HCT116 (cell line): ENCODE data around the gene GAREM2. TPM values are rescaled to one million over a fixed set of nuclear protein-coding genes. Genes with fewer than 3 reads are reported as not detected.

ENCODE experiments used
- ATAC-seq: fragments of 200-7000 bp; cut with Tn5 transposase; 2 replicates; pipeline ENCODE4 v1.9.1; 2020; ENCODE audit warnings: mild to moderate bottlenecking, moderate library complexity
- BruUV-seq: library from RNA; stranded (reverse); fragments of 400-500 nt; replicated peaks from 2 replicates; lab custom pipeline; 2021; lab: Mats Ljungman, UMichigan
- CTCF ChIA-PET: fragments of 300-600 bp; sonication (Branson Sonifier 250); formaldehyde crosslinking; loops from one replicate; lab custom pipeline; 2021; ENCODE audit warnings: antibody characterized with exemption; lab: Charles Lee
- POLR2A ChIA-PET: fragments of 300-600, 350-600 bp; sonication (Branson Sonifier 250); formaldehyde crosslinking; loops from one replicate; lab custom pipeline; 2021; ENCODE audit warnings: antibody characterized with exemption; lab: Charles Lee
- RAD21 ChIA-PET, 2 experiments: fragments of 300-600 bp; sonication (Branson Sonifier 250); formaldehyde crosslinking; loops; one replicate each; lab custom pipeline; 2023; ENCODE audit warnings: low total read pairs in 2 of 2; ENCODE audit not compliant: uncharacterized antibody in 2 of 2, unreplicated experiment in 2 of 2, low non-redundant PET in 1 of 2; lab: Charles Lee
- DNase-seq: peaks from one replicate; pipeline ENCODE4 v3.0.0-alpha.2; 2010; ENCODE audit warnings: low read depth, low spot score
- H2AFZ ChIP-seq: fragments of 200-600 bp; shearing (Covaris generic), sonication (generic); 2 replicates; pipeline ENCODE4 v1.6.1; 2017; ENCODE audit warnings: low read depth, mixed run types, mixed read lengths, antibody characterized with exemption, low read length; ENCODE audit not compliant: poor library complexity, severe bottlenecking
- H3K27ac ChIP-seq: 2 replicates; pipeline ENCODE4 v1.5.1; 2012; ENCODE audit warnings: low read depth, low read length
- H3K27me3 ChIP-seq: fragments of 200-600 bp; sonication (generic); 2 replicates; pipeline ENCODE4 v1.6.1; 2016; ENCODE audit warnings: mixed run types, low read length, mixed read lengths; ENCODE audit not compliant: insufficient read depth
- H3K36me3 ChIP-seq, 2 experiments: fragments of 200-500 bp in 1 of 2; fragments of 200-600 bp in 1 of 2; sonication (Bioruptor generic) in 1 of 2; sonication (generic) in 1 of 2; 2 replicates each; pipeline versions ENCODE4 v1.5.1 to v1.6.1; 2014 to 2016; ENCODE audit warnings: low read length in 2 of 2, inconsistent platforms in 1 of 2, mixed read lengths in 1 of 2, mixed run types in 1 of 2; ENCODE audit not compliant: insufficient read depth in 2 of 2, control insufficient read depth in 1 of 2
- H3K4me1 ChIP-seq, 2 experiments: fragments of 200-600 bp in 1 of 2; sonication (generic) in 1 of 2; 2 replicates each; pipeline versions ENCODE4 v1.5.1 to v1.6.1; 2012 to 2017; ENCODE audit warnings: low read length in 2 of 2, inconsistent platforms in 1 of 2, mild to moderate bottlenecking in 1 of 2, mixed read lengths in 1 of 2, mixed run types in 1 of 2, moderate library complexity in 1 of 2; ENCODE audit not compliant: insufficient read depth in 2 of 2, control insufficient read depth in 1 of 2
- H3K4me2 ChIP-seq: fragments of 200-600 bp; sonication (generic); 2 replicates; pipeline ENCODE4 v1.6.1; 2017; ENCODE audit warnings: mixed run types, low read length, mixed read lengths
- H3K4me3 ChIP-seq, 2 experiments: fragments of 200-600 bp in 1 of 2; sonication (generic) in 1 of 2; replicated peaks in 1 of 2; 2 replicates each; pipeline ENCODE4 v1.5.1; 2011 to 2016; ENCODE audit warnings: low read length in 2 of 2, control low read depth in 1 of 2, low read depth in 1 of 2, mild to moderate bottlenecking in 1 of 2, mixed read lengths in 1 of 2, mixed run types in 1 of 2
- H3K79me2 ChIP-seq: fragments of 200-600 bp; sonication (generic); 2 replicates; pipeline ENCODE4 v1.6.1; 2017; ENCODE audit warnings: mild to moderate bottlenecking, mixed run types, low read length, moderate library complexity, mixed read lengths; ENCODE audit not compliant: insufficient read depth
- H3K9ac ChIP-seq: fragments of 200-600 bp; sonication (generic); 2 replicates; pipeline ENCODE4 v1.6.1; 2016; ENCODE audit warnings: low read length, mixed read lengths
- H3K9me2 ChIP-seq: fragments of 200-600 bp; sonication (generic), shearing (Covaris generic); 2 replicates; pipeline ENCODE4 v1.6.1; 2017; ENCODE audit warnings: mixed run types, mild to moderate bottlenecking, moderate library complexity; ENCODE audit not compliant: insufficient read depth
- H3K9me3 ChIP-seq, 2 experiments: fragments of 200-500 bp in 1 of 2; fragments of 200-600 bp in 1 of 2; sonication (Bioruptor generic) in 1 of 2; sonication (generic) in 1 of 2; 2 replicates each; pipeline ENCODE4 v1.6.1; 2014 to 2017; ENCODE audit warnings: low read length in 2 of 2, mixed read lengths in 2 of 2, inconsistent platforms in 1 of 2, low read depth in 1 of 2, mild to moderate bottlenecking in 1 of 2, mixed run types in 1 of 2, moderate library complexity in 1 of 2; ENCODE audit not compliant: control insufficient read depth in 1 of 2, insufficient read depth in 1 of 2
- H4K20me1 ChIP-seq: fragments of 200-600 bp; sonication (generic), shearing (Covaris generic); 2 replicates; pipeline ENCODE4 v1.6.1; 2017; ENCODE audit warnings: mixed run types, mild to moderate bottlenecking, moderate library complexity; ENCODE audit not compliant: insufficient read depth
- CBX3 ChIP-seq: IDR thresholded peaks from 2 replicates; pipeline ENCODE4 v1.6.1; 2012; ENCODE audit warnings: low read depth
- CEBPB ChIP-seq: IDR thresholded peaks from 2 replicates; pipeline ENCODE4 v1.6.1; 2012; ENCODE audit warnings: low read depth
- EGR1 ChIP-seq: IDR thresholded peaks from 2 replicates; pipeline ENCODE4 v1.6.1; 2012; ENCODE audit warnings: low read depth
- ELF1 ChIP-seq: IDR thresholded peaks from 2 replicates; pipeline ENCODE4 v1.6.1; 2012; ENCODE audit warnings: low read depth, borderline replicate concordance
- EZH2 ChIP-seq: fragments of 200-600 bp; sonication (generic); IDR thresholded peaks from 2 replicates; pipeline ENCODE4 v1.6.1; 2017; ENCODE audit warnings: antibody characterized with exemption, mixed run types
- EZH2phosphoT487 ChIP-seq: fragments of 200-600 bp; IDR thresholded peaks from 2 replicates; pipeline ENCODE4 v1.6.1; 2018; ENCODE audit warnings: antibody characterized with exemption, borderline replicate concordance
- FOSL1 ChIP-seq: IDR thresholded peaks from 2 replicates; pipeline ENCODE4 v1.6.1; 2012; ENCODE audit warnings: low read depth
- JUND ChIP-seq: IDR thresholded peaks from 2 replicates; pipeline ENCODE4 v1.6.1; 2012
- MAX ChIP-seq: IDR thresholded peaks from 2 replicates; pipeline ENCODE4 v1.6.1; 2012
- POLR2A ChIP-seq: IDR thresholded peaks from 2 replicates; pipeline ENCODE4 v1.7.0; 2011; ENCODE audit warnings: borderline replicate concordance; ENCODE audit not compliant: insufficient read depth, insufficient read length; ENCODE audit errors: extremely low read depth
- RAD21 ChIP-seq: IDR thresholded peaks from 2 replicates; pipeline ENCODE4 v1.6.1; 2012; ENCODE audit warnings: low read depth, mild to moderate bottlenecking
- REST ChIP-seq: IDR thresholded peaks from 2 replicates; pipeline ENCODE4 v1.6.1; 2012; ENCODE audit warnings: low read depth
- SIN3A ChIP-seq: IDR thresholded peaks from 2 replicates; pipeline ENCODE4 v1.6.1; 2012; ENCODE audit warnings: low read depth
- SP1 ChIP-seq: IDR thresholded peaks from 2 replicates; pipeline ENCODE4 v1.6.1; 2012; ENCODE audit warnings: low read depth
- SRF ChIP-seq: IDR thresholded peaks from 2 replicates; pipeline ENCODE4 v1.6.1; 2012; ENCODE audit warnings: low read depth
- TCF7L2 ChIP-seq: IDR thresholded peaks from 2 replicates; pipeline ENCODE4 v1.7.0; 2011; ENCODE audit warnings: borderline replicate concordance, inconsistent platforms; ENCODE audit not compliant: insufficient read depth, insufficient read length; ENCODE audit errors: extremely low read depth
- YY1 ChIP-seq: IDR thresholded peaks from 2 replicates; pipeline ENCODE4 v1.6.1; 2011; ENCODE audit warnings: low read length, low read depth, moderate library complexity, mild to moderate bottlenecking; ENCODE audit not compliant: insufficient replicate concordance; ENCODE audit errors: extremely low read depth
- ZNF274 ChIP-seq: fragments of 200-500 bp; sonication (Bioruptor generic); IDR thresholded peaks from 2 replicates; pipeline ENCODE4 v1.6.1; 2014; ENCODE audit warnings: mild to moderate bottlenecking, low read depth, low read length, inconsistent platforms
- intact Hi-C: fragments of 100-400 bp; cut with micrococcal nuclease; formaldehyde crosslinking; loops from 2 replicates; pipeline ENCODE4 v1.10.0; 2022
- total RNA-seq: library from RNA; stranded (reverse); gene quantifications from one replicate; pipeline ENCODE4 v1.2.1, GENCODE V29; 2021; ENCODE audit not compliant: unreplicated experiment
- TF ChIP-seq, protein P1 (sequence below): IDR thresholded peaks from 2 replicates; pipeline ENCODE4 v1.6.1; 2012
- TF ChIP-seq, protein P2 (sequence below): IDR thresholded peaks from 2 replicates; pipeline ENCODE4 v1.6.1; 2011; ENCODE audit warnings: mild to moderate bottlenecking, low read length, moderate library complexity; ENCODE audit not compliant: insufficient replicate concordance; ENCODE audit errors: extremely low read depth

GAREM2 gene
- total RNA-seq, 1 experiment from 2014 or later, result 13.3 TPM

DNA sequence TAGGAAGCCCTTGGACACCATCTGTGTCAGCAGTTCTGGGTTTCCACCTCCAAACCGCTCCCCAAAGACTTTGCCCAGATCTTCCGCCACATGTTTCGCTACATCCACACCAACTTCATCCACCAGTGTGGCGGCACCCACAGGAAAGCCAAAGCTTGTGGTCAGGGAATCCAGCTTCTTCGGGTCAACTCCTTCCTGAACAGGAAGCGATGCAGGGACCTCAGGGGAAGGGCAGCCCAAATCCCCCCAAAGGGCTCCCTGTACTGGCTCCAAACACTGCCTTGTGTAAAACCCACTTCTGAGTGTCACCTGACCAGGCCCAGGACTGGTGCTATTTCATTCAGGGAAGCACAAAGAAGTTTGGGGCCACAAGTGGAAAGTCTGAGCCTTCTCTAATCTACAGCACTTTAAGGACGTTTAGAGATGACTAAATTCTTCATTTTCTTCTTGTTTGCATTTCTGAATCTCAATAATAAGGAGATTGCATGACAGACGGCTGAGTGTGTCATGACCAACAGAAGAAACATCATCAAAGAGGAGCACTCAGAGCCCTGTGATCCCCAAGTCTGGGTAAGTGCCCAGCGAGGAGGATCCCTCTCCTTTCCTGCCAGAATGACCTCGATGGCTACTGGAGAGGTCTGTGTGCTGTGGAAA is 20.8 kb downstream of the GAREM2 start:
- Histone ChIP-seq H4K20me1 (no peaks in the 10 kb centered on the region), H3K9me2 (no peaks in the 10 kb centered on the region), H3K27ac (no peak overlapping the region), H3K36me3 (peaks cover 14 to 32% of the 10 kb centered on the region in 2 experiments; a peak in 3 of 4 replicates), H2AFZ (no peak overlapping the region), H3K79me2 (no peaks in the 10 kb centered on the region), H3K9ac (no peak overlapping the region), H3K9me3 (no peaks in the 10 kb centered on the region)
- no peak for TF ChIP-seq SP1
- no peak for TF ChIP-seq POLR2A
- no peak for TF ChIP-seq MAX
- TF ChIP-seq FOSL1, result no peak
- TF ChIP-seq, protein P1, sequence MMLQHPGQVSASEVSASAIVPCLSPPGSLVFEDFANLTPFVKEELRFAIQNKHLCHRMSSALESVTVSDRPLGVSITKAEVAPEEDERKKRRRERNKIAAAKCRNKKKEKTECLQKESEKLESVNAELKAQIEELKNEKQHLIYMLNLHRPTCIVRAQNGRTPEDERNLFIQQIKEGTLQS, result no peak
- no peak for TF ChIP-seq EZH2
- TF ChIP-seq REST, result no peak
- no peak for TF ChIP-seq JUND
- no peak for TF ChIP-seq YY1
- TF ChIP-seq CEBPB, result no peak
- no peak for TF ChIP-seq ELF1
- no peak for TF ChIP-seq SRF
- TF ChIP-seq, protein P2, sequence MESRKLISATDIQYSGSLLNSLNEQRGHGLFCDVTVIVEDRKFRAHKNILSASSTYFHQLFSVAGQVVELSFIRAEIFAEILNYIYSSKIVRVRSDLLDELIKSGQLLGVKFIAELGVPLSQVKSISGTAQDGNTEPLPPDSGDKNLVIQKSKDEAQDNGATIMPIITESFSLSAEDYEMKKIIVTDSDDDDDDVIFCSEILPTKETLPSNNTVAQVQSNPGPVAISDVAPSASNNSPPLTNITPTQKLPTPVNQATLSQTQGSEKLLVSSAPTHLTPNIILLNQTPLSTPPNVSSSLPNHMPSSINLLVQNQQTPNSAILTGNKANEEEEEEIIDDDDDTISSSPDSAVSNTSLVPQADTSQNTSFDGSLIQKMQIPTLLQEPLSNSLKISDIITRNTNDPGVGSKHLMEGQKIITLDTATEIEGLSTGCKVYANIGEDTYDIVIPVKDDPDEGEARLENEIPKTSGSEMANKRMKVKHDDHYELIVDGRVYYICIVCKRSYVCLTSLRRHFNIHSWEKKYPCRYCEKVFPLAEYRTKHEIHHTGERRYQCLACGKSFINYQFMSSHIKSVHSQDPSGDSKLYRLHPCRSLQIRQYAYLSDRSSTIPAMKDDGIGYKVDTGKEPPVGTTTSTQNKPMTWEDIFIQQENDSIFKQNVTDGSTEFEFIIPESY, result no peak
- no peak for TF ChIP-seq TCF7L2
- TF ChIP-seq RAD21, result no peak
- TF ChIP-seq CBX3, result no peak
- no peak for TF ChIP-seq ZNF274
- TF ChIP-seq SIN3A, result no peak
- no peak for TF ChIP-seq EGR1
- no peak for TF ChIP-seq EZH2phosphoT487
- TF ChIP-seq, all 23 proteins: peak for 0
- Histone ChIP-seq H3K4me2 (no peak overlapping the region), H3K27me3 (no peaks in the 10 kb centered on the region), H3K4me3 (no peak overlapping the region), H3K4me1 (no peaks in the 10 kb centered on the region)
- ChIA-PET POLR2A (no interaction called here), RAD21 (no interaction called here), CTCF (no interaction called here)
- ATAC-seq, result no peak
- intact Hi-C loops, result no loop called here
- no TSS peak for BruUV-seq
- DNase-seq, result no peak
